Erythroblast (primary cell): ENCODE results near the gene RPL12.

Experiments used
- GATA1 ChIP-seq: IDR thresholded peaks from 2 replicates; pipeline ENCODE4 v1.6.1; 2011; ENCODE audit warnings: low read depth, mild to moderate bottlenecking, control low read depth, low read length, moderate library complexity
- POLR2A ChIP-seq: IDR thresholded peaks from 2 replicates; pipeline ENCODE4 v1.6.1; 2011; ENCODE audit warnings: mild to moderate bottlenecking, low read length

DNA sequence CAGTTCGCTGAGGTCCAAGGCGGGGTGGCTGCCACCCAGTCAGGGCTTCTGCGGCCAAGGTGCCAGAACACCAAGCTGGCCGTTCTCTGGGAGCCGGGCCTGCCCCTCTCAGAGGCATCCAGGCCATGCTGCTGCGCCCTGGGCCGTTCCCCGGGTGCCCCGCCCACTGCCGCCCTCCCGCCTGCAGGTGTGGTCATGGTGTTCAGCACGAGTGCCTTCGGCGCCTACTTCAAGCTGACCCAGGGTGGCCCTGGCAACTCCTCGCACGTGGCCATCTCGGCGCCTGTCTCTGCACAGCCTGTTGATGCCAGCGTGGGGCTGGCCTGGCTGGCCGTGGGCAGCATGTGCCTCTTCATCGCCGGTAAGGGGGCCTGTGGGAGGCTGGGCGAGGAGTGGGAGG lies 46.6 kb downstream of the RPL12 start:
- TF ChIP-seq POLR2A = no peak
- TF ChIP-seq GATA1 = no peak
